Epidermal melanocyte (primary cell): ENCODE data around the gene MEIOB.

Experiments used
- DNase-seq: peaks from one replicate; pipeline ENCODE4 v3.0.0; 2011; ENCODE audit warnings: low spot score; ENCODE audit not compliant: insufficient read length

MEIOB gene

DNA sequence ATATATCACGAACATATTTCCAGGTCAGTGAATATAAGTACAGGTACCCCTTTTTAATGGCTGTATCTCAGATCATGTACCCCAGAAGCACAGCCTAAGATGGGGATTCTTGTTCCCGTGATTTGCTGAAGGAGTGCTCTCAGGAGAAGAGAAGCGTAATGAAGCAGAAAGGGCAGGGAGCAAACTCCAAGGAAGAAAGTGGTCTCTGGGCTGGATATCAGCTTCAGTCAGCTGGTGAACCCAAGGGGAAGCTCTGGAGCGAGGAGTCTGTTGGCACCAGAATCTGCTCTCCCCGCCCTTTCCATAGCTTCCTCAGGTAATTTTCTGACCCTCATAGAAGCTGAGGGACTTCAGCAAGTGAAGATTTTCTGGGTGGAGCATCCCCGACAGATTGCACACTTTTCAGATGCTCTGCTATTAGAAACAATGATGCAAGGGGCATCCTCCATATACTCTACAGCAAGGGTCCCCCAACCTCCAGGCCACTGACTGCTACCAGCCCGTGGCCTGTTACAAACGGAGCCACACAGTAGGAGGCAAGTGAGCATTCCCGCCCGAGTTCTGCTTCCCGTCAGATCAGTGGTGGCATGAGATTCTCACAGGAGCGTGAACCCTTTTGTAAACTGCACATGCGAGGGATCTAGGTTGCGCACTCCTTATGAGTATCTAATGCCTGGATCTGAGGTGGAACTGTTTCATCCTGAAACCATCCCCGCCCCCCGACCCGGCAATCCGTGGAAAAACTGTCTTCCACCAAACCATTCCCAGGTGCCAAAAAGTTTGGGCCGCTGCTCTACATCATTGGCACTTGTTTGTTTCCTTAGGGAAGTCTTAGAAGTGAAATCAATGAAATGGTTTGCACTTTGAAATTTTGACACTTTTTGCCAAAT is 40.5 kb downstream of the MEIOB start:
- DNase-seq: no peak

DNA sequence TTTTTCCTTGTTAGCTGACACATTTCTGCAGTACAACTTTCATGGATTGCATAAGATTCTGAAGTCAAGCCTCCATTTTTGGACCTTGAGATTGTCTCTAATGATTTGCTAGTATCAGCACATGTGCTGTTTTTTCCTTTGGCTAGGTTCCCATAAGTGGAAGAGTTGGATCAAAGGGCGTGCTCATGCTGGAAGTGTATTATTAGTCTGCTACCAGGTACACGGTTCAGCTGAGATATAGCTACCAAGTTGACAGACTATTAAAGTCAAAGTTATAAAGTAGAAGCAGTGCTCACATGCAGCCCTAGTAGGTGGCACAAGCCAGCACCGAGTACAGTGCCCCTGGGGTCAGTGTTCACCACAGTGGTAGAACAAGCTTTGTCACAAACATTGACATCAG is 41.8 kb downstream of the MEIOB start:
- DNase-seq: no peak

DNA sequence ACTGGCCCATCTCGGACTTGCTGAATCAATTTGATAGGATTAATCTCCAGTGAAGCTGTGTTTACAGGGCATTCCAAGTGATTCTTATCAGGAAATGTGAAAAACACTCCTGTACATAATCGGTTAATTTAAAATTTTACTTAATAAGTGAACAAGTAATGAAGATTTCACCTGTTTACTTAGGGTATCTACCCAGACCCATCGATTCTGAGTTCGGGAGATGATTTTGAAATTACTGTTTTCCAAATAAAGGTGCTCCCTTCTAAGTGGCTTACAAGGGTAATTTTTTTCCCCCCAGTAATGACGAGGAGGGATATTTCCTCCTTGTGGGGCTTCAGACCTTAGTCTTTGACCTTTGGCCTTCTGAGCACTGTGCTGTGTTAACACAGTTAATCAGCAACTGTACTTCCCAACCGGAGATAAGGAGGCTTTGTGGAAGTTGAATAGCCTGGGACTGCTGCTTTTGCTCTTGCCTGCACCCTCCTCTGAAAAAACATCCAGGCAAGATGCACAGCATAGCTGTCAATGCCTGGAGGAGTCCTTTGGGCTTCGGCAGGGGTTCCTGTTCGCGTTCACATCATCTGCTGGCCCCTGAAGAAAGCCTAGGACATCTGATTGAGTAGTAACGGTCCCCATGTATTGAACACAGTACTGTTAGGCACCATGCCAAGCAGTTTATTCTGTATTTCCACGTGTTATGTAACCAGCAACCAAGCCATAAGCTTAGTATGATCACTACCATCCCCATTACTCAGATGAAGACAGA is 43.1 kb downstream of the MEIOB start:
- no peak for DNase-seq

DNA sequence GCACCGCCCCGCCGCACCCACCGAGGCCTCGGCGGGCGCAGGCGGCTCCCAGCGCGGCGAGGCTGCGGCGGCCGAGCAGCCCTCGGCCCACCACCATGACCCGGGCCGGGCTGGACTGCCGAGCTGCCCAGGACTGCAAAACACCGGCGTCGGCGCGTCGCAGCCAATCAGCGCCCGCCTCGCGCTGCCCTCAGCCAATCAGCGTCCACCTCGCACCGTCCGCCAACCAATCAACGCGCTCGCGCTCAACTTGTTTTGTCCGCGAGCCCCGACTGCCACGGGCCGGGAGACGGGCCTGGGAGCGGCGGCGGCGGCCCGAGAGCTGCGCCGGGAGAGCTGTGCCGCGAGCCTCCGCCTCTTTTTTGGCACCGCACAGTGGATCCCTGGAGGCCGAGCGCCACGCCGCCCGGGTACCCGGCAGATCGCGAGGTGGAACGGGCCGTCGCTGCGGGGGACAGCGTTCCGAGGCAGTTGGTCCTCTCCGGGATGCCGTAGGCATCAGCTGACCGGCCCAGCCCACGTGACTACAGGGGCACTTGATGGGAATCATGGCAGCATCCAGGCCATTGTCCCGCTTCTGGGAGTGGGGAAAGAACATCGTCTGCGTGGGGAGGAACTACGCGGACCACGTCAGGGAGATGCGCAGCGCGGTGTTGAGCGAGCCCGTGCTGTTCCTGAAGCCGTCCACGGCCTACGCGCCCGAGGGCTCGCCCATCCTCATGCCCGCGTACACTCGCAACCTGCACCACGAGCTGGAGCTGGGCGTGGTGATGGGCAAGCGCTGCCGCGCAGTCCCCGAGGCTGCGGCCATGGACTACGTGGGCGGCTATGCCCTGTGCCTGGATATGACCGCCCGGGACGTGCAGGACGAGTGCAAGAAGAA is 45.0 kb downstream of the MEIOB start, which contains the start of the genes FAHD1 and HAGH:
FAHD1 (plus strand) TSS at position 516 of the 883 bp plus-strand sequence; CDS start at position 549, 33 bp downstream.
HAGH (minus strand) TSS at position 135 of the 883 bp plus-strand sequence; CDS start at position 97, 38 bp downstream.
- DNase-seq: peak; percentile 99

DNA sequence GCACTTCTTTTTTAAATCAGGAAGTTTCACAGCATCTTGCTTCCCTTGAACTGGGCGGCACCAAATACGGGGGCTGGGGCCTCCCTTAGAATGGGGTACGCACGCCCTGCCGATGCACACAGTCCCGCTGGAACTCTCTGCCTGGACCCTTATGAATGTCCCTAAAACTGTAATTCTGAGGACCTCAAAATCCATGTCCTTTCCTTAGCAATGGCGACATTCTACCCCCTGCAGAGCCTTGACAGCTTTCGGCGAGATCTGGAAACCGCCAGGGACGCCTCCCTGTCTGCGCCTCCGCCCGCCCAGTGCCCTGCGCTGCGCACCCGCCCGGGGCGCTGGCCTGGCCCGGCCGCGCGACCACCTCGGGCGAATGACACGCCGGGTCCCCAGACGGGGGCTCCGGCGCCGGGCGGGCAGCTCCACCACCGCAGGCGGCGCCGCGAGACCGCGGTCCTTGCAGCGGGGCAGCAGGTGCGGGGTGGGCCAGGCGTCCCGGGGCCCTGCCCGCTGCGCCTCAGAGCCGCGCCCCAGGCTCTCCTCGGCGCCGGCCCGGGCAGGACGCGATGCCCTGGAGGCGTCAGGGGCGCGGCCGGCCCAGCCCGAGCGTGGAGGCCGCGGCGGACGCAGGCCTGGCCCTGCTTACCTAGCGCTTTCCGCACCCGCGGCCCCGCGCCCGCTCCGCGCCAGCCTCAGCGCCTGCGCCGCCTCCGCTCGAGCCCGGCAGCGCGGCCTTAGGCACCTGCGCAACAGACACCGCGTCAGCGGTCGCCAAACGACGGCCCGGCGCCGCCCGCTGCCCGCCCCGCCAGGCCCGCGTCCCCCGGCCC is 45.9 kb downstream of the MEIOB start:
- no peak for DNase-seq

DNA sequence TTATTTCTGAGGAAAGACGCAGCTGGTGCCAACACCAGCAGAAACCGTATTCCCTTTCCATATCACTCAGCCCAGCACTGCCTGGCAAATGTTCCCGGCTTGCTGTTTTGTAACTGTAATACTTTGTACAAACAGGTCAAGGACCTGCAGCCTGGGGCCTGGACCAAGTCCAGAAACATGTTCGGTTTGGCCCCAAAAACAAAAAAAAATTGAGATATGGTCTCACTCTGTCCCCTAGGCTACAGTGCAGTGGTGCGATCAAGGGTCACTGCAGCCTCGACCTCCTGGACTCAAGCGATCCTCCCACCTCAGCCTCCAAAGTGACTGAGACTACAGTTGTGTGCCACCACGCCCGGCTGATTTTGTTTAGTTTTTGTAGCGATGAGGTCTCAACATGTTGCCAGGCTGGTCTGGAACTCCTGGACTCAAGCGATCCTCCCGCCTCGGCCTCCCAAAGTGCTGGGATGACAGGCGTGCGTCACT is 46.5 kb downstream of the MEIOB start:
- no peak for DNase-seq

DNA sequence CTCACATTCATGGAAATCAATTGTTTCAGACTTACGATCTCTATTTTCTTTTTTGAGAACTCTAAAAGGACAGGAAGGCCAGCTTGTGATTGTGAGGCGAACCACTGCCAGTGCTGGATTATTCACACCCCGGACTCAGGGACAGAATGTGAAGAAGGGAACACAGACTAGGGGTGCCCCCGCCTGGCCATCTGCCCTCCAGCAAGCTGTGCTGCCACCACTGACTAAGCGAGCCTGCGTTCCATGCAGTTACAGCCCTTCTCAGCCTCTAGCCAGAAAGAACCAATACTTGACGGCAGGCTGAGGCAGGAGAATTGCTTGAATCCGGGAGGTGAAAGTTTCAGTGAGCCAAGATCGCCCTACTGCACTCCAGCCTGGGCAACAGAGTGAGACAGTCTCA is 48.1 kb downstream of the MEIOB start:
- DNase-seq: no peak

DNA sequence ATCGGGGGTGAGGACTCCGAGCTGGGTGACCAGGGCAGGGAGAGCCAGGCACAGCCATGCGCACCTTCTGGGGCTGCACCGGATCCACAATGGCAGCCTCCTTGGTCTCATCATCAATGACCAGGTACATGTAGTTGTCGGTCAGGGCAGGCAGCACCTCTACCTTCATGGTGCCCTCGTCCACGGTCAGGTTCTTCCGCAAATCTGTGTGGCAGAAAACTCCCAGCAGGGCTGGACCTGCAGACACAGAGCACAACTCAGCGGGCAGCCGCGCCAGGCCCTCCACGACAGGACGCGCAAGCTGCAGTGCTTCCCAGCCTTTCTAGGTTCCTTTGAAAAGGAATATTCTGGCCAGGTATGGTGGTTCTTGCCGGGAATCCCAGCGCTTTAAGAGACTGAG is 49.2 kb downstream of the MEIOB start:
- DNase-seq: no peak

DNA sequence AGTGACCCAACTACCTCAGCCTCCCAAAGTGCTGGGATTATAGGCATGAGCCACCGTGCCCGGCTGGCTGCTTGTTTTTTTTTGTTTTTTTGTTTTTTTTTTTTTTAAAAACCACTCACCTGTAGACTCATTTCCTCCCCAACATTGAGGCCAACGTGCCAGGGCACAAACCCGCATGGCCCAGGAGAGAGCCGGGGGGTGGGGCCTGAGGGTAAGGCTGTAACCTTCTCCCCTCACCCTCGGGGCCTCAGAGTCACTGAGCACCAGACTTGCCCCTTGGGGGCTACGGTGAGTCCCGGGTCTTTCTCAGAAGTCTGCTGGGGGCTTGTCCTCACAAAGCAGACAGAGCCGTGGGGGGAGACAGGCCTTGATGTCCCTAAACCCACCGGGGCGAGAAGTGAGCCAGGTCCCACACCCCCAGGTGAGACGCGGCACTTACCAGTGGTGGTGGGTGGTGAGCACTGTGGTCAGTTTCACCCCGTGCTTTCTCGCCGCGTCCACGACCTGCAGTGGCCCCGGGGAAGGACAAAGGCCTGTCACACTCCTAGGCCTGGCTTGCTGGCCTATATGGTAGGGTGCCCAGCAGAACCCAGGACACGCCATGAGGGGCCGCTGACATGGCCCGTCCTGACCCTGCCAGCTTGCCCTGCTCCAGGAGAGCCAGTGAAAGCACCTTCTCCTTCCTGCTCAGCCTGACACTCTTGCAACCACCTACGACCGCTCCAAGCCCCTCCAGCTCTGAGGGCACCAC is 49.9 kb downstream of the MEIOB start:
- no peak for DNase-seq

DNA sequence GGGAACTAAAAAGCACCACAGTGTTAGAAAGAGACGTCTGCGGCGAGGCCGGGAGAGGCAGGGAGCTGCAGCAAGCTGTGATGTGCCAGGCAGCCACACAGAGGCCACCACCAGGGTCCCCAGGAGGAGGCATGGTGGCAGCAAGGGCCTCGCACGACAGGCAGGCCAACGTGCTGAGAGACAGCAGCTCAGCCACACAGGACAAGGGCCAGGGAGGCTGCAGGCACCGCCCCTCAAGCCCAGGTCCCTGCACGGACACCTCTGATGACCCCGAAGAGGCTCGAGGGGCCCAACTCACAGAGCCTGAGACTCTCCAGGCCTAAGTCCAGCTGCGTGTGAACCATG is 51.0 kb downstream of the MEIOB start:
- no peak for DNase-seq

DNA sequence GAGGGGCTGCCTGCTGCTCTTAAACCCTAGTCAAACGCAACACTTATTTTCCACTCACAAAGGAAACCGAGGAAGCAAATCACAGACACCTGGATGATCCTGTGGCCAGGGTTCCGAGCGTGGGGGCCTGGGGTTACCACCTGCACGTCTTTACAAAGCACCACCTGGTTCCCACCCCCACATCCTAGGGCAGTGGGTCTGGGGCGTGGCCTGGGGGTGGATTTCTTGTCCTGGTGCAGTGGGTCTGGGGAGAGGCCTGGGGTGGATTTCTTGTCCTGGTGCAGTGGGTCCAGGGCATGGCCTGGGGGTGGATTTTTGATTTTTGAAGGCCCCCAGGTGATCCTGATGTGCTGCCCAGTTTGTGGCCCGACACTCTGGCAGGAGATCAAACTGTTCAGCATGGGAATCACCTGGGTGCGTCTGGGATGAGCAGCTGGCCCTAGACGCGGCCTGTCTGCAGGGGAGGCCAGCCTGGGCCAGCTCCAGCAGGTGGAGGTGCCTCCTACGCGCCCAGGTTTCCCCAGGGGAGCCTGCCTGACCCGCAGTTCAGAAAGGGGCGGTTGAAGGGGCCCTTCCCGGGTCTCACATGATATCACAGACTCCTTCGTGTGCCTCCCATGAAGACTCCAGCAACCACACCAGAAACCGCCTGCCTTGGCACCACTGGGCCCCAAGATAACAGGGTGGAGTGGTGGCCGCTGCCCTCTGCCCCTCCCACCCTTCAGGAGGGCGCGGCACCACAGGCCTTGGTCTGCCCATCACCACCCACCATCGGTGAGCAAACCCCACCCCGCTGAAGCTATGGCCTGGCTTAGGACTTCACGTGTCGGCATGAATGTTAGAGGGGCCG is 51.6 kb downstream of the MEIOB start:
- DNase-seq: no peak

DNA sequence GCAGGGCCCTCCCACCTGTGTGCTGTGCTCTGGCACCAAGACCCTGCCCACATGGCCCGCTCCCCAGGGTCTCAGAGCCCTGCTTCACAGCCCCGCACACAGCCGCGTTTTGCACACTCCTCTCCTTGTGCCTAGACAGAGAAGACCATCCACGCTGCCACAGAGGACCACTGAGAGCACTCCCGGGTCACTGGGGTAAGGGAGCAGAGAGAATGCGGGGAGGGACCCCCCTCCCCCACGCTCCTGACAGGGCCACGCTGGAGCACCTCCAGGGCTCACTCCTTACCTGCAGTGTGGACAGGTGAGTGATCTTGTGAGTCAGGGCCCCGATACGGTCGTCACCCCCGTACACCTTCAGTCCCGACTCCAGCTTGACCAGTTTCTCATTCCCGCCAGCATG is 52.4 kb downstream of the MEIOB start:
- no peak for DNase-seq

DNA sequence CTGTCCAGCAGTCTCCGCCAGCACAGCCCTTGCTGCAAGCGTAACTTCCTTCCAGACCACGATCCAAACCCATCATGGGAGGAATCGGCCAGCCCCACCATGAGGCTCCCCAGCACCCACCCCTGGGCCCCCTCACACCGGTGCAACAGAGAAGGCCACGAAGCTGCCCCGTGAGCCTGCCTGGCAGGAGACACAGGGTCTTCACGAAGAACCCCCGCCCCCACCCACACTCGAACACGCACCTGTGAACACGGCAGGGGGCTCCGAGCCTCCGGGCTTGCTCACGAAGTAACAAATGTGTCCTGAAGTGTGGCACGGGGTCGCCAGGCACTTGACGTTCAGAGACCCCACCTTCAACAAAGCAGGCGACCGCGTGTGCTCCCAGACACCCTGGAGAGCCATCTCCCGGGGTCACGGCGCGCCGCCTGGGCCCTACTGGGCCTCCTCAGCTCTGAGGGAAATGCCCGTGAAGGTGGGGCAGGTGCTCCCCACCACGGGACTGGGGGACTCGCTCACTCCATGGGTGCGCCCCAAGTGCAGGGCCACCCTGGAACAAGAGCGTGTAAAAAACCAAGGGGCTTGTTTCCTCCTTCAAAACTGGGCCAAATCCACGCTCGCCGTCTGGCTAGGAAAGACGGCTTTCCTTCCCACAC is 53.0 kb downstream of the MEIOB start:
- DNase-seq: no peak

DNA sequence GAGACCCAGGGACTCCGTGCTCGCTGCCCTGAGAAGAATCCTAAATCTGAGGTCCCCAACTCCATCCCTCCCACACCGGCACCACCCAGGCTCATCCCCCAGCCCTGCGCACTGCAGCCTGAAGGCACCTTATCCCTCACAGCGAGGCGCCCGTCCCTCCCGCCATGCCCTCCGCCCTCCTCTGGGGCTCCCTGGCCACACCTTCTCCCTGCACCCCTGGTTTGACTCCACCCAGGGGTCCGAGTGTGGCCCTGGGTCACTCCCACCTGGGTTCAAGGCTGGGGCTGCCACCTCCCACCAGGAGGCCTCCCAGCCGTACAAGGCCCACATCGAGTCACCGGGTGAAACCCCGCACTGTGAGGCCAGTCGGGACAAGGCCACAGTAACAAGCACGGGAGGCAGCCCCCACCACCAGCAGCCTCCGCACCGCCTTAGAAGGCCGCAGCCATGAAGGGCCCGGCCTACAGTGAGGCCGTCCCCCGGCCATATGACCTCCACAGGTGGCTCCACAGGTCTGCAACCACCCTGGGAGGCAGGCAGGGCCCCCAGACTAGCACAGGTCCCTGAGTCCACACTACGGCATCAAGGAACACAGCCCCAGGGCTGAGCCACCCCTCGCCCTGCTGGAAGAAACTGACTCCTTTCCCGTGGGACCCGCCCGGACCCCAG is 53.6 kb downstream of the MEIOB start:
- no peak for DNase-seq

DNA sequence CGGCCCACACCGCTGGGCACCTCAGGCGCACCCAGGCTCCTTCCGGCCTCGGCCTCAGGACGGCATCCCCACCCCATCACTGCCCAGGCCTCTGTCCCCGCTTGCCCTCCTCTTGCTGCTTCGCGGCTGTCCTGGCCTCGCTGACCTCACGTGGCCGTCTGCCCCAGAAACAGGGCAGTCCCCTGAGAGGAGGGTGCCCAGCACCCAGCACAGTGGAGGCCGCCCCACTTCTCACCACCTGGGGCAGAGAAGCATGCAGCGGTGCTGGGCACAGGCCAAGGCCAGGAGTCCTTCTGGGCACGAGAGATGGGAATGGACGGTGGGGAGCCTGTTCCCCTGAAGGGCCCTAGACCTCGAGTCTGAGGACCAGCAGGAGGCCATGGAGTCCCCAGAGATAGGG is 54.2 kb downstream of the MEIOB start:
- DNase-seq: no peak

DNA sequence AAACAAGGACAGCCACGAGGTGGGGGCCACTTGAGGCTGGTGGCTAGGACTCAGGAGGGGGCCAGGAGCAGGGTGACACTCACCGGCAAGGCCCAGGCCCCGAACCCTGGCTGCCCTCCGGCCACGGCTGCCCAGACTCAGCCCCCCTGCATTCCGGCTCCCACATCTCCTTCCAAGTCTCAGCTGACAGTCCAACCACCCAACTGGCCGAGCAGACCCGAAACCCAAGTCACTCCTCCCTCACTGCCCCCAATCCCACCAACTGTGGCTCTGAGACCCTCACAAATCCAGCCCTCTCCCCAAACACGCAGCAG is 54.7 kb downstream of the MEIOB start:
- no peak for DNase-seq

DNA sequence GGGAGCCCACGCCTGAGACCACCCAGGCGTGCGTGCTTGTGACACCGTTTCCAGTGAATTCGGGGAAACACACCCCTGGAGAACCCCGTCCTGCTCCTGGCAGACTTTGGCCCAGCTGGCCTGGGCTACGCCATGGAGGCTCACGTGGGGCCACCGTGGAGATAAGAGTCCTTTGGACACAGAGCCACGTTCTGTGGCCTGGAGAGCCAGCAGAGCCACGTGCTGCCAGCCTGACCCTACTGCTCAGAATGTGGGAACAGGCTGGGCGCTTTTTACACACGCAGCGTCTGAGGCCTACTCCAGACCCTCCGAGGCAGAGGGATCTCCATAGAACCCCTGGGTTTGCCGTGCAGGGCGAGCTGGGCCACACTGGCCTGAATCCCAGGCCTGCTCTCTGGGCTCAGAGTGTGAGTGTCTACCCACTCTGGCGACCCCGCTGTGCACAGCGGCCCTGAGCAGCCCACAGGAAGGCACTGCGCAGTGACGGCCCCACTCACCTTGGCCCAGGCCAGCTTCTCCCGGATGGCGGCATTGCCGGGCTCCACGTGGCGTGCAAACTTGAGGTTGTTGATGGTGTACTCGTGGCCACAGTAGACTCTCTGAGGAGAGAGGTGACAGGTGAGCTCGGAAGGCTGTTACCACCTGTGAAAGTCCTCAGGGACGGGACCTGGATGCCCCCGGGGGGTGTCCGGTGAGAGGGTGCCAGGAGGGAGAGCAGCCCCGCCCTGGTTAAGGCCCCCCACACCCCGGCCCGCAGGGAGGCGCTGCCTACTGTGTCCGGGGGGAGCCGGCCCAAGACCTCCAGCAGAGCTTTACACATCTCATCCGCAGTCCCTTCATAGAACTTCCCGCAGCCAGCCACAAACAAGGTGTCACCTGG is 55.3 kb downstream of the MEIOB start:
- no peak for DNase-seq
